Esophagus mucosa (tissue), 1 donor: ENCODE data around the gene CCR3. TPM values are rescaled to one million over a fixed set of nuclear protein-coding genes. Genes with fewer than 3 reads are reported as not detected.
"Not testable (repeated sequence)": the region's sequence is repeated elsewhere in the genome, so short reads cannot be mapped to it uniquely, and the experiment has no call there.

Experiments
- ATAC-seq: fragments of 200-7000 bp; cut with Tn5 transposase; one replicate; pipeline ENCODE4 v1.9.1; 2020
- total RNA-seq: library from RNA; stranded (reverse); gene quantifications from one replicate; pipeline ENCODE4 v1.2.4, GENCODE V29; 2023
- donor health status: DM: yes; HTN: yes; CAD: no.

The CCR3 gene
- not detected for total RNA-seq

DNA sequence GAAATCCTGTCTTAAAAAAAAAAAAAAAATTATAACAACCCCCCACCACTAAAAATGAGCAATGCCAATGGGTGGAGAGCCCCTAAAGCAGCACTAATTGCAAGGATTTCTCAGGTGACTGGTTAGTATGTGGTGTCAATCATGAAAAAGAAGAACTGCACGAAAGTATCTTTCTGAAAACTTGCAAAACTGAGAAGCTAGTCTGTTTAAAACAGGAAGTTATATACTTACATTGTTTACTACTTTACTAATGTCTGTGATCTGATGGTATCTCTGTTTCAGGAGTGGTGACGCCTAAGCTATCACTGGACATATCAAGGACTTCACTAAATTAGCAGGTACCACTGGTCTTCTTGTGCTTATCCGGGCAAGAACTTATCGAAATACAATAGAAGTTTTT lies at the start of gene CCR3:
TSS of gene CCR3 (plus strand) at position 341 of the 400 bp plus-strand sequence. CDS start 22,699 bp downstream, outside the sequence.
- no peak for ATAC-seq

DNA sequence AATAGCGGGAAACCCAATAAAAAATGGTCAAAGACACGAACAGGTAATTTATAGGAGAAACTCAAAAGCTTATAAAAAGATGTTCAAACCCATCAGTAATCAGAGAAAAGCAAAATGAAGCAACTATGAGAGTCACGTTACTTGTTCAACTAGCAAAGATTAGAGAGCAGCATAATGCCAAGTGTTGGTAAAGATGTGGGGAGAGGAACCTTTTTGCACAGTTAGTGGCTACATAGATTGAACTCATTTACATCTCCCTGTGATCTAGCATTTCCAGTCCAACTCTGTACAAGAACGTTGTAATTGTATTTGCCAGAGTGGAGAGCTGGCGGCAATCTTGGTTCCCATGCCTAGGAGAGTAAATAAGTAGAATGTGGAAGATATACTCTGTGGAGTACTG lies 49.3 kb upstream of the CCR3 start:
- ATAC-seq, result no peak

DNA sequence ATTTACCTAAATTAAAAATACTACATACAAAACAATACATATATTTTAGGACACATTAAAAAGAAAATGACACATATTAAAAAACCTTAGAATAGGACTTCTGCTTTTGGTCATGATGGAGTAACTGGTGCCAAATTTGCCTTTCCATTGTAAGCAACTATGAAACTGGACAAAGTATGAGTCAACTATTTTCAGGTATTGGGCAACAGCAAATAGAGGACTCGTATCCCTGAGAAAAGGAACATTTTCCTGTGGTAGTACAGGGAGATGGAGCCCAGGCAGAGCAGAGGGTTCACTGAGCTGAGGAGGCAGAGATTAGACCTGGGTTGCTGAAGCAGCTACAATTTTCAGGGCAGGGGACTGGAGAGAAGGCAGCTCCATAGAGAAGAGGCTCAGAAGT lies 48.8 kb upstream of the CCR3 start:
- ATAC-seq, result no peak

DNA sequence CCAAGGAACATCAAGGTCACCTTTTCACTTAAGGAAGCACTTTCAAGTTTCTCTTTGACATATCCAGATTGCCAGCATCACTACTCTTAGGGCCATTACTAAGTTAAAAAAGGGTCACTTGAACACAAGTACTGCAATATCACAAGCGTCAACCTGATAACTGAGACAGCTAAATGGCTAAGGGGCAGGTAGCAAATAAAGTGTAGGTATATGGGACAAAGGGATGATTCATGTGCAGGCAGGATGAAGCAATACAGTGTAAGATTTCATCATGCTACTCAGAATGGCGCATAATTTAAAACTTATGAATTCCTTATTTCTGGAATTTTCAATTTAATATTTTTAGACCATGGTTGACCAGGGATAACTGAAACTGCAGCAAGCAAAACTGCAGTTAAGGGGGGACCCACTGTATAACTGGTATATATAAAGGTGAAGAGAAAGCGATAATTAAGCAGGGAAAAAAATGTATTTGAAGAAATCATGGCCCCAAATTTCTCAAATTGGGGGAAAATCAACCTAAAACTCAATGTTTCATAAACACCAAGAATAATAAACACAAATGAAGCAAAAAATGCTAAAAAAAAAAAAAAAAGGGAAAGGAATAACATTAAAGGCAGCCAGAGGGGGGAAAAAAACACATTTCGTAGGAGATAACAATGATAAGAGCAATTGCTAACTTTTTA lies 47.2 kb upstream of the CCR3 start:
- ATAC-seq, result peak; percentile 69

DNA sequence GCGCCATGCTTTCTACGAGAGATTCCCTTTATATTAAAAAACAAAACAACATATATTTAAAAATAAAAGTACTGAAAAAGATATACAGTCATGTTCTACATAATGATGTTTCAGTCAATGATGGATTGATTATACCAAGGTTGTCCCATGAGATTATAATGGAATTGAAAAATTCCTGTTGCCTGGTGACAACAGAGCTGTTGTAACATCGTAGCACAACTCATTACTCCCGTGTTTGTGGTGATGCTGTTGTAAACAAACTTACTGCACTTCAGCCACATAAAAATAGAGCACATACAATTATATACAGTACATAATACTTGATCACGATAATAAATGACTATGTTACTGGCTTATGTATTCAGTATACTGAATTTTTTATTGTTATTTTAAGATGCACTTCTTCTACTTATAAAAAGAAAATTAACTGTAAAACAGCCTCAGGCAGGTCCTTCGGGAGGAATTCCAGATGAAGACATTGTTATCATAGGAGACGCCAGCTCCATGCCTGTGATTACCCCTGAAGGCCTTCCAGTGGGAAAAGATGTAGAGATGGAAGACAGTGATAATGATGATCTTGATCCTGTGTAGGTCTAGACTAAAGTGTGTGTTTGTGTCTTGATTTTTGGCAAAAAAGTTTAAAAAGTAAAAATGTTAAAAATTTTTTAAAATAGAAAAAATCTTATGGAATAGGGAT lies 45.9 kb upstream of the CCR3 start:
- ATAC-seq, result no peak

DNA sequence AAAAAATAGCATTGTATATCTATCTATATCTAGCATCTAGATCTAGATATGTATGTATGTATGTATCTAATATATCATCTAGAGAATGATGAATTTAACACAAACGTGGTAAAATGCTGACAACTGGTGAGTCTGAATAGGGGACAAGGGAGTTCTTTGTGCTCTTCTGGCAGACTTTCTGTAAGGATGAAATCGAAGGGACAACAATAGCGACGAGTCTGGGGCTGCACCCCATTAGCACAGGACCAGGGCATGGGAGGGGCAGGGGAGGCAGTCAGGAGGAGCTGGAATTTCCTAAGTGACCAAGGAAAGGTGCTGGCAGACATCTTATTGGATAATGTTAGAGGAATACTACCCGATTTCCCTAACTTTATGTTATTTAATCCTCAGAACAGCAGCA lies 42.0 kb upstream of the CCR3 start:
- ATAC-seq, result no peak

DNA sequence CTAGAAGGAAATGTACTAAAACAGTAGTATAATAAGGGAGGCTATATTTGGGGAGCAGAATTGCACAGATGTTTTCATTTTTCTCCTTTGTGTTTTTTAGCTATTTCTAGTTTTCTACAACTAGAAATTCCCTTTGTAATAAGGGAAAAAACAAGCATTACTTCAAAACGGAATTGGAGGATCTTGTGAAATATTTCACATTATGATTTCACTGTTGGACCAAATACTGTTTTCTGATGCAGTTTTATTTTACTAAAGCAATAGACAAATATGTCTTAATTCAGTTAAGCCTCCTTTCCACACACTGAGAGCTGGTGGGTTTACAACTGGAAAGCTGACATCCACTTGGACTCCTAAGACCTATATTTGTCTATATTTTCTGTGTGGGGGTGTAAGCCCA lies 41.5 kb upstream of the CCR3 start:
- ATAC-seq, result no peak

DNA sequence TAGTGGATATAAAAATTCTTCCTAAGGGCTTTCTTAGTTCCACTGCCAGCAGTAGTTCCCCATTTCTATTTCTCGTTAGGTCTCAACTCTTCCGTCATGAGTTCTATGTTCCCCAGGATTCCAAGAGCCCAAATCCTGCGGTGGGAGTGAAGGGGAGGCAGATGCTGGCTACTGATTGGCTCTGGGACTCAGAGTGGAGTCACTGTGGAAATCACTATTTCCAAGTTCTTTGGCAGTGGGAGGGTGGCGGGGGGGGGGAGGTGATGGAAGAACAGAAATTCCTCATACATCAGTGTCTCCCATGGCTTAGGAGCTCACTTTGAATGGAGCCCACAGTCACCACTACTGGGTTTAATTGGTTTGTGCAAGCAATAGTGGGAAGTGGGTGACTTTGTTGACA lies 39.7 kb upstream of the CCR3 start:
- no peak for ATAC-seq

DNA sequence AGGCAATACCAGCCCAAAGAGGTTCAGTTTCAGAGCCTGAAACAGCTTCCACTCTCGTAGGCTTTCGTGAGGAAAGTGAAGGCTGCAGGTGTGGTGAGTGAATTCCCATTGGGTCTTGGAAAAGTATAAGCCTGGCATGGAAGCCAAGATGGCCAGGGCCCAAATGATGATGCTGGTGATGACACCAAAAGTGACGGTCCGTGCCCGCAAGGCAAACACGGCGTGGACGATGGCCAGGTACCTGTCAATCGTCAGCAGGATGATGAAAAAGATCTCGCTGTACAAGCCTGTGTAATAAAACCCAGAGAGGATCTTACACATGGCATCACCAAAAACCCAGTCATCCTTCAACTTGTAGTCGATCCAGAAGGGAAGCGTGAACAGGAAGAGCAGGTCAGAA lies 38.6 kb upstream of the CCR3 start:
- no peak for ATAC-seq

DNA sequence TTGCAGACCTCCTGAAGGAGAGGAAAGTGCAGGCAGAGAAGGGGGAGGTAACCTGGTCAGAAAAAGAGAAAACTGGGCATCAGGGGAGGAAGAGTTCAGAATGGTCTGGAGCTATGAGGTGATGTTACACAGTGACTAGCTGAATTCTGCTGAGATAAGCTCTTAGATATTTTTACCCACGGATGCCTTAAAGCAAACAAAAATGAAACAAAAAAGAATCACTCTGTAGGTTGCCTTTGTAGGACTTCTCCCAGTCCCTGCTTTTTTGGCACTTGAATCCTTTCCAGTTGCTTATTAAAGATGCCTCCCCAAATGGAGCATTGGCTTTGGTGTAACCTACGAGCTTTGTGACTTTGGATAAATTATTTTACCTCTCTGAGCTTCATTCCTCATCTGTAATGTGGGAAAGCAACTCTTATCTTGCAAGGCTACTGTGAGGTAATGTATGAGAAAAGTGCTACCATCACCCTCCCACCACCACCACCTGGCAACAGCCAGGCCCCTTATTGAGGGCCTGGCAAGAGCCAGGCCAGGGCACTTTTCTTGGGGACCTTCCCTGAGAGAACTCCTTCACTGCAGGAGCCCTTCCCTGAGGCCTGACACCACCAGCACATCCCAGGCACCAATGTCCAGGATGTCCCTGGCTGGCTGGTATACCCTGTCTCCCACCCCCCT lies 36.8 kb upstream of the CCR3 start:
- no peak for ATAC-seq

DNA sequence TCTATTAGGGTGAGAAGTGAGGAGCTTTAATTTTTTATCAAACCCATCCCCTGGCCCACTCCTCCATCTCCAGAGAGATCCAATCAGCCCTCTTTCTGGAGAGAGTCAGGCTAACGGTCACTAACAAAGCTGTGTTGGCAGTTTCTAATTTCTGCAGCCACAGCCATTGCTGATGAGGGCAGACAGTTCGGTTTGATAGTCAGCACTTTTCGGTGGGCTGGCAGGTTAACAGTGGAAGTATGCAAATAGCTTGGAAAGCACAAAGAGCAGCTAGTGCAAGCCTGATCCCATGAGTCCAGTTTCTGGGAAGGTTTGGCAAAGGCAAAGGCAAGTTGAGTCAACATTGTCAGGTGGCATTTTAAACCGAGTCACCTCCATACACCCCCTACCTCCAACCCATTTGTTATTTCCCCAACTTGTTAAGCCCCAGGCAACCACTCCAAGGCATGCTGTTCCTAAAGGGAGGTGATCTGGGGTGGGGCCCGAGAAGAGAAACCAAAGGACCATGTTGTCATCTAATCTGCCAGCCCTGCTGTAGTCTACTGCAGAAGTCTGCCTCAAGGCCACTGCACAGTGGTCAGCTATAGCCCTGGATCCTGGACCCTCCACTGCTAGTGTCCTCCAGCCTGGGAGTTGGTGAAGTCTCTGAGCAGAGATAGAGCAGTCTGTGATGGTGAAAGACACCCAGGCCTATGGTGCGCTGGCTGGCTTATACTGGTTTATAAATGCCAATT lies 35.8 kb upstream of the CCR3 start:
- ATAC-seq, result no peak

DNA sequence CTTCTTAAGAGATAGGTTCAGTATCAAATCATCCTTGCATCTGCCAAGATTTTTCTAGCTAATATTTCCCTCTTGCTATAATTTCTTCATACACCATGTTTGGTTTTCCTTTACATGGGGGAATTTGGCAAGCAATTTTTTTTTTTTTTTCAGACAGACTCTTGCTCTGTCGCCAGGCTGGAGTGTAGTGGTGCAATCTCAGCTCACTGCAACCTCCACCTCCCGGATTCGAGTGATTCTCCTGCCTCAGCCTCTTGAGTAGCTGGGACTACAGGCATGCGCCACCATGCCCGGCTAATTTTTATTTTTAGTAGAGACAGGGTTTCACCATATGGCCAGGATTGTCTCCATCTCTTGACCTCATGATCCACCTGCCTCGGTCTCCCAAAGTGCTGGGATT lies 34.7 kb upstream of the CCR3 start:
- not testable (repeated sequence) for ATAC-seq

DNA sequence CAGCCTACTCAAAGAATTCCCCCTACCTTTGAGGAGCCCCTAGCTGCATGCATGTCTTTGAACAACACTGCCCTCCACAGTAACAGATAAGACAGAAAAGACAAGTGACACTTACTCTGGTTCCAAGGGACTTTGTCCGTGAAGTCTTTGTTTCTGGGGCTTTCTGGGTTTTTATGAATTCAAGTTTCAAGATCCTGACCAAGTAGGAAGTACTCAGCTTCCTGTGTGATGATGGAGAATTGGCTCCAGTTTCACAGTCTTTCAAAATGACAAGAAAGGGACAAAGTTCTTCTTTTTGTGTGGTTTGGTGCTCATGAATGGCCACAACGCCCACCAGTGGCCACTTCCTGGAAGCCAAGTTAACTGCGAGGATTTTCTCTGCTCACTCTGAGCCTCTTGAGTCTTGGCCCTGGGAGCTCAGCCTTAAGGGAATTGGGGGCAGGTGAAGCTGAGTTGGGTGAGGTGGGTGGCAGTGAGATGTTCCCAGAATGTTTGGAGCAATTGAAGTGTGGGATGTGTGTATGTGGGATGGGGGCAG lies 34.0 kb upstream of the CCR3 start, which contains the start of gene CCR1:
TSS of gene CCR1 (minus strand) at position 147 of the 538 bp plus-strand sequence. CDS start 4,000 bp downstream, outside the sequence.
- ATAC-seq, result peak; percentile 21

DNA sequence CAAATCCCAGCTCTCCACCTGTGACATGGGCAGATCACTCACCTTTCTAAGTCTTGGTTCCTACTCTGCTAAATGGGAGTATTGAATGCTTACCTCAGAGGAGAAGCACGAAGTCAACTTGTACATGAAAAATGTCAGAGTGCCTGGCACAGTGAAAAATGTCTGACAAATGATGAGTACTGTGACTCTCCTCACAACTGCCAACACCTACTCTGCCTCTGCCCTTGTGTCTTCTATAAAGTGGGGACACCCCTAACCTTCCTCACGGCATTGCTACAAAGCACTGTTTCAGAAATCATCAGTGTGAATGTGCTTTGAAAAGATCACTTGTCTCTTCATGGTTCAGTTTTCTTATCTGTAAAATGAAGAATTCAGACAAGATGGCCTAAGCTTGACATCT lies 33.2 kb upstream of the CCR3 start:
- no peak for ATAC-seq

DNA sequence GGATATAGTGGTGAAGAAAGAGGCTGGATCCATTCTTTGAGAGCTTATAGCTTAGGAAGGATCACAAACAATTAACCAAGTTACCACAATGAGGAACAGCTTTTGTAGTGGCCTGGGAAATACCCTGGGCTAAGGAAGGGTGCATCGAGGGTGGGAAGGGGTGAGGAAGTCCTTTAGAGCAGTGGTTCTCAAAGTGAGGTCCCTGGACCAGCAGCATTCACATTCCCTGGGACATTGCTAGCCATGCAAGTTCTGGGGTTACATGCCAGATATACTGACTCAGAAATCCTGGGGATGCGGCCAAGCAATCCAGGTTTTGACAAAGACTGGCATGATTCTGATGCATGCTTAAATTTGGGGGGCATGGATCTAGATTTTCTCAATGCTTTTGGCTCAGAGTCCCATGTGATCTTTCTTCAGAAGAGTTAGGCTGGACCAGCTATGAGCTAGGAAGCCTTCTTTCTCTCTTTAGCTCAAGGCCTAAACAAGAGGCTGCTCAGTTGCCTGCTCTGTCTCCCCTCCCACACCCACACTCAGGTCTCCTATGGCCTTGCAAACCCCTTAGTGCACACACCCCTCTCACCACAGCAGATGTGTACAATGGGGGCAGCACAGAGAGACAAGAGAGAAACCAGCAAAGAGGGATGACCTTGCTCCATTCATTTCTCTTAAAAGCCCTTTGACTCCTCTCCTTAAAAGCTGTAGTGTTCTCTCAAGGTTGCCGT lies 32.4 kb upstream of the CCR3 start:
- no peak for ATAC-seq

DNA sequence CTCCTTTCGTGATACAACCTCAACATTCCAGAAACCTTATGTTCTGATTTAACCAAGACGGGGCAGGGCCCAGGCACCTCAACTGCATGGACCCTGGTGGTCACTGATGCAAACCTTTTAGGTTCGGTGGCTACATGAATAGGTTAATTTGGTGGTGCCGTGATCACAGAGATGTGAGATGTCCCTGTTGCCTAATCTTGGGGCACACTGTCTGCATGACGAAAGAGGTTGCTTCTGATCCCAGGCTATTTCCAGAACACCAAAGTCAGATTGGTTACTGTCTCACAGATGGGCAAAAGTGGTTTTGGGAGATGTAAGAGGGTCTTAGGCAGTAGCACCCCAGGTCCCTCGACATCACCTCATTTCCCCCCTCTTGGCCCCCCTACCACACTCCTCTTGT lies 30.2 kb upstream of the CCR3 start:
- no peak for ATAC-seq

DNA sequence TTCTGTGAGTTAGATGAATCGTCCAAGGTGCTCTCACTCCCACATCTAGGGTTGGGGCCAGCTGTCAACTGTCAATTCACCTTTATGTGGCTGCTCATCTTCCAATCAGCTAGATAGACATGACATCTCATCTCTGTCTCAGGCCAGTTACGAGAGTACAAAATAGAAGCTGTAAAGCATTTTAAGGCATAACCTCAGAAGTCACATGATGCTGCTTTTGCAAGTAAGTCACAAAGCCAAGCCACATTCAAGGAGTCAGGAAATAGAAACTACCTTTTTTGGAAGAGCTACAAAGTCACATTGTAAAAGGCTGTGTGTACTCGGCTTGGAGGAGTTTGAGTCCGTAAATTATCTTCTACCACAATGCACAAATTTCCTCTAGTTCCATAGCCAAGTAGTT lies 29.1 kb upstream of the CCR3 start:
- no peak for ATAC-seq

DNA sequence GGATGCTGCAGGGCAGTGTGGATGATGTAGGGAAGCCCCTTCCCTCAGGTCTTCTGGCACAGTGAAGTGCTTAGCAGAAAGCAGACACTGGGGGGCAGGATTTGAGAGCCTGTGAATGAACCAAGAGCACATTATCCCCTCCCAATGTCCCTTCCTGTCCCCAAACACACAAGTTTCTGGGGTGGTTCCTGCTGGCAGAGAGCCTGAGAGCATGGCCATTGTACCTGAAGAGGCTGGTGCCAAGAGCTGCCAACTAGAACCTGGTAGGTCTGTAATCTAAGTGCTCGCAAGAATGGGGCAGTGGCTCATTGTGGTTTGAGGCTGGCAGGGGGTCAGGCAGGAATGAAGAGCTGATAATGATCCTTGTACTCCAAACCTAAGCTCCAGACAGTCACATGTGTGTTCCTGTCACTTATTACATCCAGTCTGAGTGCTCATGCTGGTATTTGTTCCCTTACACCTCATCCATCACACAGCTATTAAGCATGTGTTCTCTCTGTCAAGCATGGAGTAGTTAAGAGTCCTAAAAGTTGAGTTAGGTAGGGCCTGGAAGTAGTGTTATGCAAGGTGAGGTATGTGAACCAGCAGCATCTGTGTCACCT lies 27.4 kb upstream of the CCR3 start:
- ATAC-seq, result no peak

DNA sequence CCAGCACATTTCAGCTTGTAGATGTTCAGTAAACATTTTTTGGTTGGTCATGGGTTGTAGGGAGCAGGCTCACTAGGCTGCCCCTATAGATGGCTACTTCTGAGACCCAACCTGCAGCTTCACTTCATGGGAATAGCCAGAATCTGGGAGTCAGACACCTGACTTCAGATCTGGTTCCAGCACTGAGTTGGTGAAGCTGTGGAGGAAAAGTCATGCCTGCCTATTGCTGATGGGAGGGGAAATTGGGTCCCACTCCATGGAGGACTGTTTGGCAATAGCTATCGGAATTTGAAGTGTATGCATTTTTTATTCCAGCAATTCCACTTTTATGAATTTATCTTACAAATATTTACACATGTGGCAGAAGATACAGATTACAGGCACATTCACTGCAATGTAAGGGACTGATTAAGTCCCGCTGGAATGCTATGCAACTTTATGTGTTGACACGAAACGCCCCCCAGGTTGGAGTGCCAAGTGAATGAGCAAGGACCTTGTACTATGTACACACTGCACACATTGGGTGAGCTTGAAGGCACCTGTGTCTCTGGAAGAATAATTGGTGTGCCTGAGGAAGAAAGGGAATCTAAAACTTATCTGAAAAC lies 26.3 kb upstream of the CCR3 start:
- no peak for ATAC-seq

DNA sequence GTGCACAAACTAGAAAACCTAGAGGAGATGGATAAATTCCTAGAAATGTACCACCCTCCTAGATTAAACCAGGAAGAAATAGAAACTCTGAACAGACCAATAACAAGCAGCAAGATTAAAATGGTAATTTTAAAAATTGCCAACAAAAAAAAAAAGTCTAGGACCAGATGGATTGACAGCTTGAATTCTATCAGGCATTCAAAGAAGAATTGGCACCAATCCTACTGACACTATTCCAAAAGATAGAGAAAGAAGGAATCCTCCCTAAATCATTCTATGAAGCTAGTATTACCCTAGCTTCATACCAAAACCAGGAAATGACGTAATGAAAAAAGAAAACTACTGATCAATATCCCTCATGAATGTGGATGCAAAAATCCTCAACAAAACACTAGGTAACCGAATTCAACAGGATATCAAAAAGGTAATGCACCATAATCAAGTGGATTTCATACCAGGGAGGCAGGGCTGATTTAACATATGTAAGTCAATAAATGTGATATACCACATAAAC lies 24.0 kb upstream of the CCR3 start:
- no peak for ATAC-seq

DNA sequence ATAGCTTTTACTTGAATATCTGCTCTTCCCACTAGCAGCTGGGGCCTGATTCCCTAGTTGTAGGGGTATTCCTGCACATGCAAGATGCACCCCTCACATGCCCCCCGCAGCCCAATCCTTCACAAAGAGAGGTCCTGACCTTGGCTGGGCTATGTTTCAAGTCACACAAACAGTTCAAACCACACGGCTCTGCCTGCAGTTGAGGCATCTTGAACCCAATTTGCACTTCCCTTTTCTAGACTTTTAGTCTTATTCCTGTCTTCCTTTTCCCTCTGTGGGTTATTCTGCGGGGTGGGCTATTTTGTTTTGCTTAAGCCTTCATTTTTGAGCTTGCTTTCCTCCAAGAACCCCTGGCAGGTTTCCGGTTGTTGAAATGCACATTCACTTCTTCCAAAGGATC lies 20.9 kb upstream of the CCR3 start:
- ATAC-seq, result no peak
